ENCODE measurements around the gene ISG15.

ISG15 gene

DNA sequence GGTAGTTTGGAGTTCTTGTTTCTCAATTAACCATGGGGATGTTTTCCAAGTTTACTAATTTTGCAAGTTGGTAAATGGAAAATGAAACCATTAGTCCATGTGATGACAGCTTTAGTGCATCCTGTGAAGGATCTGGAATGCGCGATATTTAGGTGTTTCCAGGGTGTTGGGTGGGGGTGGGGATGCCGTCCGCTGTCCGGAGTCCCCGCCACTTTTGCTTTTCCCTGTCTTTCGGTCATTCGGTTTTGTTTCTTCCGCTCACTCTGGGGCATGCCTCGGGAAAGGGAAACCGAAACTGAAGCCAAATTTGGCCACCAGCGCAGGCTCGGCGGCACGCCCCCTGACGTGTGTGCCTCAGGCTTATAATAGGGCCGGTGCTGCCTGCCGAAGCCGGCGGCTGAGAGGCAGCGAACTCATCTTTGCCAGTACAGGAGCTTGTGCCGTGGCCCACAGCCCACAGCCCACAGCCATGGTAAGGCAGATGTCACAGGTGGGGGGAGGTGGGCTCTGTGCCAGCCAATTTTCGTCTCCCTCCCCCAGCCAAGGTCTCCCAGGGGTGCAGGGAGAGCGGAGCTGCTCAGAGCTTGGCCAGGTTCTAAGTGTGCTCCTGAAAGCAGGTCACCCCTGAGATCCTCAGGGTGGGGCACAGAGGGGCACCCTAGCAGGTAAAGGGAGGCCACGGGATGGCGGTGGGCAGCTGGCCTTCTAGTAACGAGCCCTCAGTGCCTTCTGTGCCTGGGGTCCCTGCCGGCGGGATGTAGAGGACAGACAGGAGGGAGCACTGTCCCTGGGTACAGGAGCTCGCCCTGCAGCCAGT lies at the start of gene ISG15:
Gene ISG15 (plus strand): TSS at position 393 of the 817 bp plus-strand sequence. CDS start 77 bp downstream, at position 470.
- no peak for DNase-seq (ENCODE audit: low read depth, low spot score)

DNA sequence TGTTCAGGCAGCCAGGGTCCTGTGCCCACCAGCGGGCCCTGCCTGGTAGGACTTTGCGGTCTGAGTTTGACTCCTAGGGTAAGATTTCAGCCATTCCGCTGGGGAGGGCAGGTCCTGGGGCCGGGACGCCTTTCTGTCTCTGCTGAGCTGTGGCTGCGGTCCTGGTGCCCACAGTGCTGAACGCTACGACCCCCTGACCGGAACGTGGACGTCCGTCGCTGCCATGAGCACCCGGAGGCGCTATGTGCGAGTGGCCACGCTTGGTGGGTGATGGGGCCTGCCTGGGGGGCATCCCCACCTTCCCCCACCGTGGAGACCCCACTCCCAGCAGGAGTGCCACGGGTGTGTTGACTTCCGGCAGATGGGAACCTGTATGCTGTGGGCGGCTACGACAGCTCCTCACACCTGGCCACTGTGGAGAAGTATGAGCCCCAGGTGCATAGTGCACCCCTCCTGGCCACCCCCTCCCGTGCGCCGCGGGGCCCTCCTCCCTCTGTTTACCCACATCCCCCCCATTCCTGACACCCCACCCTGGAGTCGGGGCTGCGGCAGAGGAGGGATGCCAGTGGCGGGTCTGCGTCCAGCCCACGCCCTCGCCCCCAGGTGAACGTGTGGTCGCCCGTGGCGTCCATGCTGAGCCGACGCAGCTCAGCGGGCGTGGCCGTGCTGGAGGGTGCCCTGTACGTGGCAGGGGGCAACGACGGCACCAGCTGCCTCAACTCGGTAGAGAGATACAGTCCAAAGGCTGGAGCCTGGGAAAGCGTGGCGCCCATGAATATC lies 49.4 kb upstream of the ISG15 start:
- no peak for DNase-seq (ENCODE audit: low read depth, low spot score)

DNA sequence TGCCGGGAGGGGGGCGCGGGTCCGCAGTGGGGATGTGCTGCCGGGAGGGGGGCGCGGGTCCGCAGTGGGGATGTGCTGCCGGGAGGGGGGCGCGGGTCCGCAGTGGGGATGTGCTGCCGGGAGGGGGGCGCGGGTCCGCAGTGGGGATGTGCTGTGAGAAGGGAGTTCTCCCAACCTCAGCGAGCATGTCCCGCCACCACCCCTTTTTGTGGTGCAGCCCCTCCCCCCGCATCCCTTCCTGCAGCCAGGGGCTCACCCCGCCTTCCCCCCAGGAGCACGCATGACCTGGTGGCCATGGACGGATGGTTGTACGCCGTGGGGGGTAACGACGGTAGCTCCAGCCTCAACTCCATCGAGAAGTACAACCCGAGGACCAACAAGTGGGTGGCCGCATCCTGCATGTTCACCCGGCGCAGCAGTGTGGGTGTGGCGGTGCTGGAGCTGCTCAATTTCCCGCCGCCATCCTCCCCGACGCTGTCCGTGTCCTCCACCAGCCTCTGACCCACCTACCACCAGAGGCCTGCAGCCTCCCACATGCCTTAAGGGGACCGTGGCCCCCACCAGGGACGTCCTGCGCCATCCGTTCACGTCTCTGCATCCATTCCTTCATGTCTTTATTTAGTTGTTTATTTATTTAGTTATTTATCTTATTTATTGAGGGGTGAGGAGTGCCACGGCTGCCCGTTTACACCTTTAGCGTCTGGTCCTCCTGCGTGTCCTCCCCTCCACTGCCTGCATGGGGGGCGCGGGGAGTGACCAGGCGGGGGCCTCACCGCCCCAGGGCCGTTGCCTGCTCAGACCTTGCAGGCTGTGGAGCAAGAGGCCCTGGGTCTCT lies 48.4 kb upstream of the ISG15 start:
- DNase-seq (ENCODE audit: low read depth, low spot score): no peak

DNA sequence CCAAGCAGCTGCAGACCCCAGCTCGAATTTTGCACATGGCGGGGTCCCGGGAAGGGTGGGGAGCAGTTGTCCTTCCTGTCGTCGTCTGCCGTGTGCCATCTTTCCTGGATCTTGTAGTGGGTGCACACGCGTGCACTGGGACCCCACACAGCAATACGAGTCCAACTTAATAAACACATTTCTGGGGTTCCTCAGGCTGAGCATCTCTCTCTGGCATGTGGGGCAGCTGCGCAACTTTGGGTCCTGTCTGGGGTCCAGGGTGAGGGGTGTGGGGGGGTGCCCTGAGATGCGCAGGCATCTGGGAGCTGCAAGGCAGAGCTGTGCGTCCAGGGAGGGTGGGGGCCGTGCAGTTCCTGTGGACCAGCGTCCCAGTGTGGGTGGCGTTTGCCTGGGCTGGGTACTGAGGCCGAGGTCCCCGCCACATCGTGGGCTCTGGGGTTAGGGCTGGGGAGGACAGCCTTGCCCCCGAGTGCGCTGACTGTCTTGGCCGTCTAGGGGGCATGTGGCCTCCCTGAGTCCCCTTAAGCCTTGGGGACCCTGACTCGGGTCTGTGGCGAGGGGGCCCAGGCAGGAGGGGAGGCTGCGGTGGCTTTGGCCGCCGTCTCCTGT lies 47.7 kb upstream of the ISG15 start:
- DNase-seq (ENCODE audit: low read depth, low spot score): no peak

DNA sequence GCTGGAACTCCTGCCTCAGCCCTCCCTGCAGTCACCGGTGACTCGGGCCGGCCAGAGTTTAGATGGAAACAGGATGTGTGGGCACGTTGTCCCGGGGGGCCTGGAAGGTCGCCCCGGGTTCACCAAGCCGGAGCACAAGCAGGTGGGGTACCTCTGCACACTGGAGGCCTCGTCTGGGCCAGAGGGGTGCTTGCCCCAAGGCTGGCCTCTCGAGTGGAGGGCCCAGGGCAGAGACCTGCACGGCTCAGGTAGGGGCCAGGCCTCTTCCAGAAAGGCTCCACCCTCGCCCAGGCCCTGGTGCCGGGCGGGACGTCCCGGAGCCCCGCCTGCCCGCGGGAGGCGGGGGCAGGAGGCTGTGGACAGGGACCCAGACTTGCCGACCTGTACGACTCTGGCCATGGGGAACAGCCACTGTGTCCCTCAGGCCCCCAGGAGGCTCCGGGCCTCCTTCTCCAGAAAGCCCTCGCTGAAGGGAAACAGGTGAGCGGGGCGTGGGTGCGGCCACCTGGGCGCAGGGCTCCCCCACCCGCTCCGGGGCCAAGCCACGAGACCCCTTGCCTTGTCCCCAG lies 47.1 kb upstream of the ISG15 start, which contains the start of gene PLEKHN1:
Gene PLEKHN1 (plus strand): TSS at position 348 of the 569 bp plus-strand sequence. CDS start 50 bp downstream, at position 398.
- no peak for DNase-seq (ENCODE audit: low read depth, low spot score)

DNA sequence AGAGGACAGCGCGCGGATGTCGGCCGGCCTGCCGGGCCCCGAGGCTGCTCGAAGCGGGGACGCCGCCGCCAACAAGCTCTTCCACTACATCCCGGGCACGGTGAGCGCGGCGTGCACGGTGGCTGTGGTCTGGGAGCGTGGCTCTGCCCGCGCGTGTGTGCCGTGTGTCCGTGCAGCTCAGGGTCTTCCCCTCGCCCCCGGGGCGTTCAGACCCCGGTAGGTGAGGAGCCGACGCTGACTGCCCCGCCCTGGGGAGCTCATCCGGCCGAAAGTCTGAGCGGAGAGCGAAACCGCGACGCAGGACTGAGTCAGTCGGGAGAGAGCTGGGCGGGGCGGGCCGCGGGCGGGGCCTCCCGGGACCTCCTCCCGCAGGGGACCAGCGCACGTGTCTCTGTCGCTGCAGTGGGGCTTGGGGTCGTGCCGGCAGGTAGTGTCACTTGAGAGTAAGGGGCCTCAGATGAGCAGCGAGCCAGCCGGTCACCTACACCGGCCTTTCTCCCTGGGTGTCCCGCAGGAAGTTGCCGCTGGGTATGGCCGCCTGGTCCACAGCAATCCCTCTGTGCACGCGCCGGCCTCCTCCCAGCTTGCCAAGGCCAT lies 46.5 kb upstream of the ISG15 start:
- no peak for DNase-seq (ENCODE audit: low read depth, low spot score)

DNA sequence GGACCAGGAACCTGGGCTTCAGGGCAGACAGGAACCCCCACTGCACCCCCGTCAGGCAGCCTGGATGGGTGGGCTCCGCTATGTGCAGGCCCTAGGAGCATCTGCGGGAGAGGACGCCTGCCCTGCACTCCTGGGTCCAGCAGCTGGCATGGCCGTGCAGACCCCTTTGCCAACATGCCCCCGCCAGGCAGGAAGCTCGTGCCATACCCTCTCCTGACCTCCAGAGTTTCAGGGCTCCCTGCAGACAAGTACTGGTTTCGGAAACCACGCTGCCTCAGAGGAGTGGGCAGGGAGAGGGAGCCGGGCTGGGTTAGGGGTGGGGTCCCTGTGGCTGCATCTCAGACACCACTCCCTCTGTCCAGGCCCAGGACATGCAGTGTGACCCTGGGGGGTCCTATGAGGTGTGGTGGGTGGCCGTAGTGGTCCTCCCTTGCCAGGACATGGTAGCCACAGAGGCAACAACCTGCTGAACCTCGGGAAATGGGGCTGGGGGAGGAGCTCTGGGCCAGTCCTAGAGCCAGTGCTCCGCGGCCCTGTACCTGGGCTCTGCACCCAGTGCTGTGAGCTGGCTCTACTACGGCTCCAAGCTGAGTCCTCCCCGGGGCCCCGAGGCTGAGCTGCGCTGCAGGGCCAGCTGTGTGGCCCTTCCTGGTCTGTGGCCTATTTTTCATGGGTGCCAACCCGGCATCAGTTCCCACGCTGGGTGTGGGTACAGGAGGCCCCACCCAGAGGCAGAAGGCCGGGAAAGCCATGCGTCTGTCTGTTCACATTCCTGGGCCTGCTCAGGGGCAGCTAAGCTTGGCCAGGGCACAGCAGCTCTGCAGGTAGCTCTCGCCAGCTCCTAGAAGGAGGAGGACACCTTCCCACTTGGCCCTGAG lies 45.6 kb upstream of the ISG15 start:
- DNase-seq (ENCODE audit: low read depth, low spot score): no peak

DNA sequence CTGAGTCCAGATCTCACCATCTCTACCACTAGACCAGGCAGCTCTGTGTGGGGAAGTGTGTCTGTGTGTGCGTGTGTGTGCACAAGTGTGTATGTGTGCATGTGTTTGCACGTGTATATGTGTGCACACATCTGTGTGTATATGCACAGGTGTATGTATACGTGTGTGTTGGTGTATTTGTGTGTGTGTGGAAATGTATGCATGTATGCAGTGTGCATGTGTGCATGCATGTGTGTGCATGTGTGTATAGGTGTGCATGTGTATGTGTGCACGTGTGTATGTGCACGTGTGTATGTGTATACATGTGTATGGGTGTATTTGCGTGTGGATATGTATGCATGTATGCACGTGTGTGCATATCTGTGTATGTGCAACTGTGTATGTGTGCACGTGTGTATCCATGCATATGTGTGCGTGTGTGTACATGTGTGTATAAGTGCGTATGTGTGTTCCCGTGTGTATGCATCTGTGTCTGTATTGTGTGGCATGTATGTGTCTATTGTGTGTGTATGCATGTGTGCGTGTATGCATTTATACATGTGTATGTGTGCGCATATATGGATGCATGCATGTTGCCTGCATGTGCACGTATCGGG lies 43.9 kb upstream of the ISG15 start:
- DNase-seq (ENCODE audit: low read depth, low spot score): no peak

DNA sequence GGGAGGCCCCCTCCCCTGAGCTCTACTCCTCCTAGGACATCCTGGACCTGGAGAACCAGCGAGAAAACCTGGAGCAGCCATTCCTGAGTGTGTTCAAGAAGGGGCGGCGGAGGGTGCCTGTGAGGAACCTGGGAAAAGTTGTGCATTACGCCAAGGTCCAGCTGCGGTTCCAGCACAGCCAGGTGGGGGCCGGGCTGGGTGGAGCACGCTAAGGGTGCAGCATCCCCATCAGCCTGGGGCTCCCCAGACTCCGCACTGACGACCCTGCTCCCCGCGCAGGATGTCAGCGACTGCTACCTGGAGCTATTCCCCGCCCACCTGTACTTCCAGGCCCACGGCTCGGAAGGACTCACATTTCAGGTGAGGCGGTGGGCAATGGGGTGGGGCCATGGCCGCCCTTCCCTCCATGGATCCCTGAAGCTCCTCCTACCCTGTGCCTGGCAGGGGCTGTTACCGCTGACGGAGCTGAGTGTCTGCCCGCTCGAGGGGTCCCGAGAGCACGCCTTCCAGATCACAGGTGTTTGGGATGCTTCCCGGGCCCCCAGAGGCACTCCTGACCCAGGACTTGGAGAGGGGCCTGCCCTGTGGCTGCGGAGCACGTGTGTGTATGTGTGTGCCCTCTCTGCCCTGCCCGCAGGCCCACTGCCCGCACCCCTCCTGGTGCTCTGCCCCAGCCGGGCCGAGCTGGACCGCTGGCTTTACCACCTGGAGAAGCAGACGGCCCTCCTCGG lies 42.9 kb upstream of the ISG15 start:
- no peak for DNase-seq (ENCODE audit: low read depth, low spot score)

DNA sequence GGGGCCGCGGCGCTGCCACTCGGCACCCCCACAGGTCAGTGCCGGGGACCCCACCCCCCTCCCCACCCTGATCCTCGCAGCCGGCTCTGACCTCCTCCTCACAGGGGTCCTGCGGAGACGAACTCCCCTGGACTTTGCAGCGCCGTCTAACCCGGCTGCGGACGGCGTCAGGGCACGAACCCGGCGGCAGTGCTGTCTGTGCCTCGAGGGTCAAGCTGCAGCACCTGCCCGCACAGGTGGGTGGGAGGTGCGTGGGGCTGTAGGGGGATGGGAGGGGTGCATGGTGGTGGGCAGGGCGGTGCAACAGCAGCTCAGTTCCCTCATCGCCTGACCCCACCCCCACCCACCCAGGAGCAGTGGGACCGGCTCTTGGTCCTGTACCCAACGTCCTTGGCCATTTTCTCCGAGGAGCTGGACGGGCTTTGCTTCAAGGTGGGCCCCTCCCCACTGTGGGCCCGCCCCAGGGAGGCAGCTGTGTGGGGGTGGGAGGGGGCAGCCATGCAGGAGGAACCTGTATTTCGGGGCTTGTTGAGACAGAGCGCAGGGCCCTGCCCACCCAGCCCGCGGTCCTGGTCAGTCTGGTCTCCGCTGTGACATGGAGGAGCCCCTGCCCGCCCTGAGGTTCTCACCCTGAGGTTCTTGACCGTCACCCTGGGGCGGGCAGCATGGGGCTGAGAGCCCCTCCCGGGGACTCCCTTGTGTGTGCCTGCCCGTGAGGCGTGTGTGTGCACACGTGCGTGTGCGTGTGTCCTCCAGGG lies 42.1 kb upstream of the ISG15 start:
- DNase-seq (ENCODE audit: low read depth, low spot score): no peak

DNA sequence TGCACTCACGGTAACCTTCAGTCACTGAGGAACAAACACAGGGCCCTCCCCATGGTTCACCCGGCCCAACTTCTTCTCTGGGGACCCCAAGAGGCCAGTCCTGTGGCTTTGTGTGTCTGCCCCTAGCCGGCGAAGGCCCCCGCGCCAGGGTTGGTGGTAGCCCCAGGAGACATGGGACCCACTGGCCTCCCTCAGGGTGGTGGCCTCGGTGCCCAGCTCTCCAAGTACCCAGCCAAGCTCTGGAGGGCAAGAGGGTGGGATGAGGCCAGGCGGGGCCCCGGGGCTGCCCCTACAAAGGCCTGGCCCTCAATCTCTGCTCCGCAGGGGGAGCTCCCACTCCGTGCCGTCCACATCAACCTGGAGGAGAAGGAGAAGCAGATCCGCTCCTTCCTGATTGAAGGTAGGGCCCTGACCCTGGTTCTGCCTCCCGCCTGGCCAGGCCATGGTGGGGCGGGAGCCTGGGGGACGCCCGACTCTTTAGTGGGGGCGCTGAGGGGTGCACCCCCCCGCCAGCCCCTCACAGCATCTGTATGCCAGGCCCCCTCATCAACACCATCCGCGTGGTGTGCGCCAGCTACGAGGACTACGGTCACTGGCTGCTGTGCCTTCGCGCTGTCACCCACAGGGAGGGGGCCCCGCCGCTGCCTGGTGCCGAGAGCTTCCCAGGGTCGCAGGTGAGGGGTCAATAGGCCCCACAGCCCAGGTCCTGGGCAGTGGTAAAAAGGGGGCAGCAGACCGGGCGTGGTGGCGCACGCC lies 41.4 kb upstream of the ISG15 start:
- DNase-seq (ENCODE audit: low read depth, low spot score): no peak

DNA sequence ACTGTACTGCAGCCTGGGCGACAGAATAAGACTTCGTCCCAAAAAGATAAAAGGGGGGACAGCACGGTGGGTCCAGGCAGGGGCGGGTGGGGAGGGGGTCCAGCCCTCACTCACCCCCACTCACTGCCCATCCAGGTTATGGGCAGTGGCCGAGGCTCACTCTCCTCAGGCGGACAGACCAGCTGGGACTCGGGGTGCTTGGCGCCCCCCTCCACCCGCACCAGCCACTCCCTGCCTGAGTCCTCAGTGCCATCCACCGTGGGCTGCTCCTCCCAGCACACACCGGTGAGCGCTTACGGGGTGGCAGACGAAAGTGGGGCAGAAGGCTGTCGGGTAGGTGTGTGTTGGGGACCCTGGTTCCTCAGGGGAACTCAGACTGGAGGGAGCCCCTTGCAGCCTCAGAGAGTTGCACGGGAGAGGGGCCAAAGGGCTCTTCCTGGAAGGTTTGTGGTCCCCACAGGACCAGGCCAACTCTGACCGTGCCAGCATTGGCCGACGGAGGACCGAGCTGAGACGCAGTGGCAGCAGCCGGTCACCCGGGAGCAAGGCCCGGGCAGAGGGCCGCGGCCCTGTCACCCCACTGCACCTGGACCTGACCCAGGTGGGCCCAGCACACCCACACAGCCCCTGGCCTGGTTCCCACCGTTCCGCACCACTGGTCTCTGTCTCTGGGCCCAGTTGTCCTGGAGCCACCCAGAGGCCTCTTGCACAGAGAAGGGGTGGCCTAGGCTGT lies 40.4 kb upstream of the ISG15 start:
- no peak for DNase-seq (ENCODE audit: low read depth, low spot score)

DNA sequence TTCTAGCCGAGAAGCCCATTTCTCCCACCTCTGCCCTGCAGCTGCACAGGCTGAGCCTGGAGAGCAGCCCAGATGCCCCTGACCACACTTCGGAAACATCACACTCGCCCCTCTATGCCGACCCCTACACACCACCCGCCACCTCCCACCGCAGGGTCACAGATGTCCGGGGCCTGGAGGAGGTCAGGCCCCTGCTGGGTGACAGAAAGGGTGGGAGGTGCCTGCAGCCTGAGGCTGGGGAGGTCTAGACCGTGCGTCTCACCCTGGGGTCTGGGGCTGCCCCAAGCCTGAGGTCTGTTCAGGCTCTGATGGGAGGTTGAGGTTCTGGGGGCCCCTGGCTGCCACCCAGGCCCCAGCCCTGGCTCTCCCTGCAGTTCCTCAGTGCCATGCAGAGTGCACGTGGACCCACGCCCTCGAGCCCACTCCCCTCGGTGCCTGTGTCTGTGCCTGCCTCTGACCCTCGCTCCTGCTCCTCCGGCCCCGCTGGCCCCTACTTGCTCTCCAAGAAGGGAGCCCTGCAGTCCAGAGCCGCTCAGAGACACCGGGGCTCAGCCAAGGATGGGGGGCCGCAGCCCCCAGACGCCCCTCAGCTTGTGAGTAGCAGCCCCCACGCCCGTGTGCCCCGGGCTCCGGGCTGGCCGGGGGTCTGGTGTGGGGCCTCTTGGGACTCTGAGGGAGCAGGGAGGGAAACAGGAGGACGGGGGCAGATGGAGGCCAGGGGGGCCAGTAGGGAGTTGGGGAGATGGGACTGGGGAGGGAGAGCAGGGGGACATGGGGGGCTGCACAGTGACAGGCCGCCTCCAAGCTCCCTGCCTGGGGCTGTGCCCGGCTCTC lies 39.6 kb upstream of the ISG15 start:
- no peak for DNase-seq (ENCODE audit: low read depth, low spot score)

DNA sequence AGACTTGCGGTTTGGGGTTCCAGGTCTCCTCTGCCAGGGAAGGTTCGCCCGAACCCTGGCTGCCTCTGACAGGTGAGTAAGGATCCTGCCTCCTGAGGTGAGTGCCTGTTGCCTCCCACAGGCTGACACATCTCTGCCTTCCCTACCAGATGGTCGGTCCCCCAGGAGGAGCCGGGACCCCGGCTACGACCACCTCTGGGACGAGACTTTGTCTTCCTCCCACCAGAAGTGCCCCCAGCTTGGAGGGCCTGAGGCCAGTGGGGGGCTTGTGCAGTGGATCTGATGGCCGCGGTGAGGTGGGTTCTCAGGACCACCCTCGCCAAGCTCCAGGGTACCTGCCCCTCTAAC lies 39.0 kb upstream of the ISG15 start:
- no peak for DNase-seq (ENCODE audit: low read depth, low spot score)

DNA sequence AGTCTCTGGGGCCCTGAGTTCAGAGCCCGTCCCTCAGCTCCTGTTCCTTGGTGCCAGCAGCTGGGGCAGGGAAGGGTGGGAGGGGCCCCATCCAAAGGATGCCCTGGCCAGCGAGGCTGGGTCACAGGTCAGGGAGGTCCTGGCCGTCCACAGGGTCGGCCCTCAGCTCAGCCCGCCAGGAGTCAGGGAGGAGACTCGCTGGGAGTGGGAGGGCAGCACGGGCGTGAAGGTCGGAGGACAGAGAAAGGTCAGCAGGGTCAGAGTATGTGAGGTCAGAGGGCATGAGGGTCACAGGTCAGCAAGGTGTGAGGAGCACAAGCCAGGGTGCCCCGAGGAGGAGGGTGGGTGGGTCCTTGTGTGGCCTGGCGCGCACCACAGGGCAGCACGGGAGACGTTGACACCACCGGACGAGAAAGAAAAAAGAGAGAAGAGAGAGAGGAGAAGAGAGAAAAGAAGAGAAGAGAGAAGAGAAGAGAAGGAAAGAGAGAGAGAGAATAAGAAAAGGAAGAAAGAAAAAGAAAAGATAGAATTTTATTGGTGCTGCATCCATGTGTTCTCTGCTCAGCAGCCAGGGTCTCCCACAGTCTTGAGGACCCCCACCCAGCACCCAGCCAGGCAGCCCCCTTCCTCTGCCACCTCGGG lies 38.5 kb upstream of the ISG15 start:
- DNase-seq (ENCODE audit: low read depth, low spot score): no peak
